ENCODE data around the gene TULP1. TPM values are rescaled to one million over a fixed set of nuclear protein-coding genes. Genes with fewer than 3 reads are reported as not detected.

TULP1 gene
- total RNA-seq, 2 donors from 2014 or later: not detected

DNA sequence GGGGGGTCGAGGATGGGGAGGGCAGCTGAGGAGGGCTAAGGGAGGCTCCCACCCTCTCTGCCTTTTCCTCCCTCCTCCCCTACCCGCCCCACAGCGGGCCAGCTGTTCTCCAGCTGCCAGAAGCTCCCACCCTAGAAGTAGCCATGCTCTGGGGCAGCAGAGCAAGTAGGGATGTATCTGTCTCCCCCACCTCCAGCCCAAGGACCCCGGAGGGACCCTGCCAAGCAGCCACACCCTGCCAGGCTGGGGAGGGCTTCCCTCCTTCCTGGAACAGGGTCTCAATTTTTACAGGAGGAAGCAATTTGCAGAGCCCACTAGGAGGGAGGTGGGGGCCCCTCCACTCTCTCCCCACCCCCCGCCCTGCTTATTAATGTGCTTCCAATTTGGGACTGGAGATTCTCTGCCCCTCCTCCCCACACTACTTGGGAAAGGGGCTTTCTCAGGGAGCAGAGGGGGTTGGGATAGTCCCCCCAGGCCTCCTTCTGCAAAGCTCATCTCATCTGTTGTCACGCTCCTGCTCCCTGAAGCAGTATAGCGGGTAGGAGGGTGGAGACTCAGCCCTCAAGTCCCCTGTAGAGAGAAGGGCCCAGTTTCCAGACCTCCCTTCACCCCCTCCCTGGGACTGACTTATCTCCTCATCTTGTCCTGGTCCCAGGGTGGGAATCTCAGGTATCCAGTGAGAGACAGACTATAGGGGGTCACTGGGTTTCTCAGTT lies 20.3 kb downstream of the TULP1 start:
- ATAC-seq (no peak), DNase-seq (ENCODE audit: low spot score in 2 of 2) (no peak)
- H3K27ac Mint-ChIP-seq: no peak overlapping the region
- no peaks in the 10 kb centered on the region for H3K36me3 Mint-ChIP-seq
- H3K9me3 Mint-ChIP-seq: no peaks in the 10 kb centered on the region

DNA sequence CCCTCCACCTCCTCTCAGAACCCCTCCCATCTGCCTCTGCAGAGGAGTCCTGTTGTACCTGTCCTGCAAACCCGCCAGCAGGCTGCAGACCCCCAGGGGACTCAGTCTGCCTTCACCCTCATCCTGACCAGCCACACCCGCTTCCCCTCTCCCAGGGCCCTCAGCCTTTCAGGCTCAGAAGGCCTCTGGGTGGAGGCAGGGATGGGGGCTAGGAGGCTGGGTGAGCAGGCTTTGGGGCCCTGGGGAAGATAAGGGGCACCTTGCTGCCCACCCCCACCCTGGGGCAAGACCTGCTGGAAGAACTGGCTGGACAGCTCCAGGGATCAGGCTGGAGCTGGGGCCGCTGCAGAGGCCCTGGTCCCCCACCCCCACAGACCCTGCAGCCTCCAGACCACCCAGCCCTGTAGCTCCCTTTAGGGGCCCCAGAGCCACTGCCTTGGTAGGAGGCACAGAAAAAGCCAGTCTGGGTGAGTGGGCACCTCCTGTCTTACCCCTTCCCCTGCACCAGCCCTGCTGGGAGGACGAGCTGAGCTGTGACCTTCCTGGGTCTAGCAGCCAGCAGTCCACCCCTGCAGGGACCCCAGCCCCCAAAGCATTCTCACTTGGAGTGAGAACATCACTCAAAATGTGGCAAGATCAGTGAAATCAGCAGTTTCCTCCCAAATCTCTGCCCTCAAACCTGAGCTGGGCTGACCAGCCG lies 21.0 kb downstream of the TULP1 start:
- no peak for DNase-seq (ENCODE audit: low spot score in 2 of 2)
- H3K27ac Mint-ChIP-seq: no peak overlapping the region
- no peaks in the 10 kb centered on the region for H3K36me3 Mint-ChIP-seq
- H3K9me3 Mint-ChIP-seq: no peaks in the 10 kb centered on the region
- ATAC-seq: no peak

DNA sequence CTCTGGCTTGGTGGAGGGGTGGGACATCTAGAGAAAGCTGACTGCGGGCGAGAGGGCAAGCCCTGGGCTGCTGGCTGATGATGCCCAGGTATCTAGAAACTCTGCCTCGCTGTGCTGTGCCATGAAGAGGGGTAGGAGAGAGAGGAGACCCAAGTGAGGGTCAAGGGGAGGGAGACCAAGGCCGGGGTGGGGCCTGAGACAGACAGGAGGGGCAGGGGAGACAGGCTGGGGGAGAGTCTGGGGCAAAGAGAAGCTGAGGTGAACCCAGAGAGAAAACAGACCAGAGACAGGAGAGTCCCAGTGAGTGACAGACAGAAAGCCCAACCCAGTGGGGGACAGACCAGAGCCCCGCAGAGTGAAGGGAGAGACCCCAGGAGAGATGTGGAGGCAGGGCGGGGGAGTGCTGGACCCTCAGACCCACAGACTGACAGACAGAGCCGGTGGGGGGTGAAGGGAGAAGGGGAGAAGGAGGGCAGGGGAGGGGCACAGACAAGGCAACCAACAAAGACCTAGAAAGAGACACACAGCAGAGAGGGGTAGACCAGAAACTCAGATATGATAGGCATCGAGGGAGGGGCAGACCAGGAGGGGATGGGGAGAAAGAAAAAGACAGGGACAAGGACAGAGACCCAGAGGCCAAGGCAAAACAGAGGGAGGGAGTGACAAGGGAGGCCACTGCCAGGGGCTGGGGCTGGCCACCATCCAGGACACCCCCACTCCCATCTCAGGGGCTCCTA lies 21.7 kb downstream of the TULP1 start:
- Mint-ChIP-seq H3K36me3 (no peaks in the 10 kb centered on the region), H3K27ac (peak overlapping the region in 1 of 2 donors; percentile 58), H3K9me3 (no peaks in the 10 kb centered on the region)
- DNase-seq (ENCODE audit: low spot score in 2 of 2) (no peak), ATAC-seq (no peak)

DNA sequence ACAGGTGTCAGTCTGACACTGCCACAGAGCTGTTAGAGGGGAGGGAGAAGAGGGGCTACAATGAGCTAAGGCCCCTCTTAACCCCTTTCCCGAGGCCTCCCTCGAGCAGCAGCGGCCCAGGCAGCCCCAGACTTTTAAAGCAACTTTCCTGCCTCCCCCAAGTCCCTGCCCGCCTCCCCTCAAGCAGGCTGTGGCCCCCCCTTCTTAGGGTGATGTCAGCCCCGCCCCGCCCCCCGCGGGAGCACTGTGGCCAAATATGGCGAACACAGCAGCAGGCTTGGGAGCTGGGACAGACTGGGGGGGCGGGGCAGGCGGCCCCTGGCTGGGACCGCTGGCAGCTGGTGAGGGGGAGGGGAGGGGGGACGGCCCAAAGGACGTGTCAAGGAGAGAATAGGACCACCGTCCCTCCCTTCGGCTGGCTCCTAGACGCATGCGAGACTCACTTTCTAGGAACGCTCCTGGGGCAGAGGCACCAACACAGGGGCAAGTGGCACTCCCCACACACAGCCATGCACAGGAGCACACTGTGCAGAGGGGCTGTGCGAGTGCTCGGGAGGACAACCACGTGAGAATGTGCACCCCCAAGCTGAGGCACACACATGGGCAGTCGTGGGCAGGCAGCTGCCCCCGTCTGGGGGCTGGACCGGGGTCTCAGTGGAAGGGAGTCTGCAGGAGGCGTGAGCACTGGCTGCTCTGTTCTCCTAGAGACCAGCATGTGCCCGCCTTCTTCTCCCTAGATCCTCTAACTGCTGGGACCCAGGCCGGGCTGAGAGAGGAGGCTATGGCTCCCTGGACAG lies 22.5 kb downstream of the TULP1 start:
- Mint-ChIP-seq H3K27ac (no peak overlapping the region), H3K36me3 (no peaks in the 10 kb centered on the region), H3K9me3 (no peaks in the 10 kb centered on the region)
- no peak for ATAC-seq
- no peak for DNase-seq (ENCODE audit: low spot score in 2 of 2)

DNA sequence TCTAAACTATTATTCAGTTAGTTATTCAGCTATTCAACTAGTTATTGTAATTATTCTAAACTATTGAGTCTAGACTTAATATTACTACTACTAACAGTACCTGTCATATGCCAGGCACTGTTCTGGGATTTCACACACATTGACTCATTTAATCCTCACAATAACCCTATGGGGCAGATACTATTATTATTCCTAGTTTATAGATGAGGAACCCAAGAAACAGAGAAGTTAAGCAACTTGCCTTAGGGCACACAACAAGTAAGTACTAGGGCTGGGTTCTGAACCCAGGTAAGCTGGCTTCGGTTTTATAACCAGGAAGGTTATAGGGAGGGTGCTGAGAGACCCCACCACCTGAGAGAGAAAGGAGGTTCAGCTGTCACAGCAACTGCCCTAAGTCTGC lies 23.6 kb downstream of the TULP1 start:
- no peaks in the 10 kb centered on the region for H3K9me3 Mint-ChIP-seq
- ATAC-seq: no peak

DNA sequence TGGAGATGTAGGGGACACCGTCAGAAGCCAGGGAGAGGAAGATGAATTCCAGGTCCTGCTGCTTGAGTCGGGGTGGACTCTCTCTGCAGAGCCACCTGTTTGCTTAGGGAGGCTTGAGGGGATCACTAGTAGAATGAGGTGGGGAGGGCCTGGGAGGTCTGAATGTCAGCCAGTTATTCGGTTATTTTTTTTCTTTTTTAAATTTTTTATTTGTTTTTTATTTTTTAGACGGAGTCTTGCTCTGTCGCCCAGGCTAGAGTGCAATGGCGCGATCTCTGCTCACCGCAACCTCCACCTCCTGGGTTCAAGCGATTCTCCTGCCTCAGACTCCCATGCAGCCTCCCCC lies 24.2 kb downstream of the TULP1 start:
- H3K9me3 Mint-ChIP-seq: no peaks in the 10 kb centered on the region
- ATAC-seq (no peak), DNase-seq (ENCODE audit: low spot score in 2 of 2) (no peak)
- H3K27ac Mint-ChIP-seq: no peak overlapping the region
- H3K36me3 Mint-ChIP-seq: no peaks in the 10 kb centered on the region

More for the DNA sequence above, 23.6 kb downstream of the TULP1 start:
- Mint-ChIP-seq H3K27ac (no peak overlapping the region), H3K36me3 (no peaks in the 10 kb centered on the region)
- no peak for DNase-seq (ENCODE audit: low spot score in 2 of 2)

DNA sequence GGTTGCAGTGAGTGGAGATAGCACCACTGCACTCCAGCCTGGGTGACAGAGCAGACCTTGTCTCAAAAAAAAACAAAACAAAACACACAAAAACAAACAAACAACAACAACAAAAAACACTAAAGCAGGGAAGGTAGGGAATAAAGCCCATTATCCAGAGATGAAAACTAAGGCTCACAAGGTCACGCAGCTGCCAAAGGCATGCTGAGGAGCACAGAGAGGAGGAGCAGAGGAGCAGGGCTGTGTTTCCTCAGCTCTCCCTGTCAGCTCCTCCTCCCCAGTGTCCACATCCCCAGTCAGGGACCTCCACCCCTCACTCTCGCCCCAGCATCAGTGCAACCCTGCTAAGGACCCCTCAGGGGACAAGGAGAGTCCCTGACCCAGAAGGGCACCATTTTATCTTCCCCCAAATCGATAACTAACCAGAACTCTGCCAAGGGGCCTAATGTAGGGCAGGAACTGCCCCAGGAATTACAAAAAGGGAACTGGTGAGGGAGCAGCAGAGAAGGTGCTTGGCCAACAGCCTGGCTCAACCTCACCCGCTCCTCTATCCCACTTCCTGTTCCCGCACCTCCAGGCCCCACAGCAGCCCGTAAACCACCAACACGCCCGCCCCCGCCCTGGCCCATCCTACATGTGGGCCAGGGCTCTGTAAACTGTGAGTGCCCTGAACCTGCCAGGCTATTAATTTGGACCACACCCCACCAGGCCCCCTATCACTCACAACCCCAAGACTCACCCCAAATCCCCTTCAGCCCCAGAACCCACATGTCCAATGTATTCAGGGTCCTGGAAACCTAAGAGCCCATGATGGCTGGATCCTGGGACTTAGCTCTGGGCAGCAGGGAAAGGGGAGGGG lies 24.8 kb downstream of the TULP1 start:
- no peak for ATAC-seq
- no peaks in the 10 kb centered on the region for H3K9me3 Mint-ChIP-seq

DNA sequence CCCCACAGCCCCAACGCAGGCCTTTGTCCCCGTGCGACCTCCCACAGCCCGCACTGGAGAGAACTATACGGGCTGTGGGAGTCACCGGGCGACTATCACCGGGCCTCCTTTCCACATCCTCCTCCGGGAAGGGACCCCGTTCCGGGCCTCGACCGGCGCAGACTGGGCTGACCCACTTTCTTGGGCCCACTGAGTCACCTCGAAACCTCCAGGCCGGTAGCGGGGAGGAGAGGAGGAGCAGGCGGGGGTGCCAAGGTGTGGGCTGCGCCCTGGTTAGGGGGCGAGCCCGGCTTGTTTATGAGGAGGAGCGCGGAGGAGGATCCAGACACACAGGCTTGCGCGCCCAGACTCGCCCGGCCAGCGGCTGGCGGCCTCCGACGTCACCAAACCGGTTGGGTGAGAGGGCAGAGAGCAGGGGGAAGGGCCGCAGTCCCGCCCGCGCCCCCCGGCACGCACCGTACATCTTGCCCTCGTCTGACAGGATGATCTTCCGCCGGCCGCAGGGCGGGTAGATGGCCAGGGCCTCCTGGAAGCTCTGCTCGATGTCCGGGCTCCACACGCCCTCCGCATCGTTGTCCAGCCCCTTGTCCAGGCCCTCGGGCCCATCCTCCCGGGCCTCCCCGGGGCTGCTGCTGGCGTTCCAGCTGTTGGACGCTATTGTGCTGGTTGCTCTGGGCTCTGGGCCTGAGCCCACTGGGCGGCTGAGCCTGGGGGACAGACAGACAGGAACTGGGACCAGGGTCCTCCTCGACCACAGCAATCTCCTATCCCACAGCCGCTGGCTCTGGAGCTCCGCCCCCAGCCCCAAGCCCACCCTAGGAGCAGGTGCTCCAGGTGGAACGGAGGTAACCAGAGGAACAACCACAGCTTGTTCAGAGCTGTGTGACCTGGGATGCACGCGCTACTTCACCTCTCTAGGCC lies 26.4 kb downstream of the TULP1 start:
- no peak for DNase-seq (ENCODE audit: low spot score in 2 of 2)
- H3K9me3 Mint-ChIP-seq: no peaks in the 10 kb centered on the region
- no peak overlapping the region for H3K27ac Mint-ChIP-seq
- ATAC-seq: no peak
- H3K36me3 Mint-ChIP-seq: no peaks in the 10 kb centered on the region

More for the DNA sequence above, 24.8 kb downstream of the TULP1 start:
- no peak for DNase-seq (ENCODE audit: low spot score in 2 of 2)
- Mint-ChIP-seq H3K27ac (no peak overlapping the region), H3K36me3 (no peaks in the 10 kb centered on the region)

DNA sequence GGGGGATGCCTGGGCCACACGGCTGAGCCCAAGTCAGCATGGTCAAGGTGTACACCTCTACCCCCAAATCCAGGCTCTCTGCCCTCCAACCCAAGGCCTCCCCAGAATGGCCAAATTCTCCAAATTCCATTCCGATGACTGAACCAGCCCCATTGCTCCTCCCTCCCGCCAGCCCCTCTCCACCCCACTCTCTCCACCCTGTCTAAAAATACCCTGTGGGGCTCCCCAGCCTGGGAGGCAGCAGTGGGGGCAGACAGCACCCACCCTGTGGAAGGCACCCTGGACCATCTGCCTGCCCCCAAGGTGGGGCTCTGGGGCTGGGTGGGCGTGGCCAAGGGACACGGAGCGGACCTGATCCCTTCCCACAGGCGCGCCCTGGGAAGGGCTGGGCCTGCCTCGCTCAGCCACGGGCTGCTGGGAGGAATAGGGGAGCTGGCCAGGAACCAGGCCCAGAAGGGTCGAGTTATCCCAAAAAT lies 27.3 kb downstream of the TULP1 start:
- Mint-ChIP-seq H3K36me3 (no peaks in the 10 kb centered on the region), H3K9me3 (no peaks in the 10 kb centered on the region), H3K27ac (no peak overlapping the region)
- ATAC-seq (no peak), DNase-seq (ENCODE audit: low spot score in 2 of 2) (no peak)

DNA sequence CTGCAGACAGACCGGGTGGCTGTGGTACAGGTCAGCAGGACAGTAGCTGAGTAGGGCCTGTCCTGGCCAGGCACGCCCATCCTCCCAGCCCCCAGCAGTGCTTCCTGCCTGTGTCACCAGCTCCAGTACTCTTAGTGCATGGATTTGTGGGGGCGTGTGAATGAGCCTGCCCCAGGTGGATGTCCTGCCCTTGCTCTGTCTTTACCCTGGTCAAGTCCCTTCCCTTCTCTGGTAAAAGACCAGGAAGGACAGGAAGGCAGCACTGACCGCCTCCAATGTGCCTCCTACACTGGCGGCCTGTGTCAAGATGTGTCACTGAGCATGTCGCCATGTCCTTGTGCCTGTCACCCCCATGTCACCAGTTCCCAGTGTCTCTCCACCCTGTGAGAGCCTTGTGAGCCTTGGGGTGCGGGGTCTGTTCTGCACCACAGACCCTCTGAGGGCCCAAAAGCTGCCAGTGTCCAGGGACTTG lies 27.7 kb downstream of the TULP1 start:
- H3K9me3 Mint-ChIP-seq: no peaks in the 10 kb centered on the region
- no peak overlapping the region for H3K27ac Mint-ChIP-seq
- H3K36me3 Mint-ChIP-seq: no peaks in the 10 kb centered on the region
- DNase-seq (ENCODE audit: low spot score in 2 of 2): no peak
- no peak for ATAC-seq

DNA sequence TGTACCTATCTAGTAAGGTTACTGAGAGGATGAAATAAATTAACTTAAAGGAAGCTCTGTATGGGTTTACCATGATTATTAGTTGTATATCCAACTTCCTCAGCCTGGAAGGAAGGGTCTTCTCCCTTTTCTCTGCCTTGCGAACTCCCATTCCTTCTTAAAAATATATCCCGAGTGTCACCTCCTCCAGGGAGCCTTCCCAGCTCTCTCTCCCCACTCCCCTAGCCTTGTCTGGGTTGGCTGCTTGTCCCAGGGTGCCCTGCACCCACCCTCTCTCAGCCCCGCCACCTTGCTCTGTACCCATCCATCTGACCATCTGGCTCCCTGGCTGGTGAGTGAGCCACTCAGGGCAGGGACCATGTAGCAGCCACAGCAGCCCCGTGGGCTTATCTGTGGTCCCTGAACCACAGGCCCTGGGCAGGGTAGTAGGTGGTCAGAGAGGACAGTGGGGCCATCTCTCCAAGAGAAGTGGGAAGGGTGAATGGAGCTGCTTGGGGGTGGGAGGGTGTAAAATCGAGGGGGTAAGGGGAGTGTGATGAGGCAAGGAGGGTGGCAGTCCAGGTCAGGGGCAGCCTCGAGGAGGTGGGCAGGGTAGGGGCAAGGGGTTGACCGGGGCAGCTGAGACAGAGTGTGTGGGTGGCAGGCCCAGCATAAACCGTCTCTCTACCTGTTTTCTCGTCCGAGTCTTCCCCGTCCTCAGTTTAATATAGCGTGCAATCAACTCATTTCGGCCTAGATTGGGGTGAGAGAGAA lies 28.6 kb downstream of the TULP1 start:
- no peak overlapping the region for H3K27ac Mint-ChIP-seq
- DNase-seq (ENCODE audit: low spot score in 2 of 2) (no peak), ATAC-seq (no peak)
- H3K9me3 Mint-ChIP-seq: no peaks in the 10 kb centered on the region
- no peaks in the 10 kb centered on the region for H3K36me3 Mint-ChIP-seq

DNA sequence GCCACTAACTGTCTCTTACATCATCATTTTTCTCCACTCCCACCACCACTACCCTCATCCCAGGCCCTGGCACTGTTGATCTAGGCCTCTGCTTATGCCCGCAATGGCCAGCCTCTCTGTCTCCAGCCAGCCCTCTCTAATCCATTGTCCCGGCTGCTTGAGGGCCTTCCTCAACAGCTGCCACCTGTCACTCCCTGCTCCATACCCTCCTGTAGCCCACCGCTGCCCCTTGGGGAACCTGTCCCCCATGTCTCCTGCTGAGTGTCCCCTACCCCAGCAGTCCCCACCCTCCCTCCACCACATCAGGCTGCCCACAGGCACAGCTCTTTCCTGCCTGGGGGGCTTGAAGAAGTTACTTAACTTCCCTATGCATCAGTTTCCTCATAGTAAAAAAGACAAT lies 29.2 kb downstream of the TULP1 start:
- DNase-seq (ENCODE audit: low spot score in 2 of 2) (no peak), ATAC-seq (no peak)
- no peaks in the 10 kb centered on the region for H3K9me3 Mint-ChIP-seq
- H3K36me3 Mint-ChIP-seq: no peaks in the 10 kb centered on the region
- no peak overlapping the region for H3K27ac Mint-ChIP-seq

DNA sequence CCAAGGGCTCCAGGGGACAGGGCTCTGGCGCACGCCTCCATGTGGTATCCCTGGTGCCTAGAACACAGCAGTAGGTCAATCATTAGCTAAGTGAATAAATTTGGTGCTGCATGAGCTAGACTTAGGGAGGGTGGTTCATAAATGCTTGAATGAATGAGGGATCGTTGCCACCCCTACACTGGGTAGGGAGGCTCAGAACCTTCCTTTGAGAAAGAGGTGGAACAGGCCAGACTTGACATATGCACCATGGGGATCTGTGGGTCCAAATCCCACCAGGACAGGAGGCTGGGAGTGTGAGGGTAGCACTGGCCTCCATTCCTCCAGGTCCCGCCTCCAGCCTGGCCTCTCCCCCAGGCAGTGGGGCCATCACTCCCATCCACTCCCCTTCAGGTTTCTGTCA lies 29.6 kb downstream of the TULP1 start:
- DNase-seq (ENCODE audit: low spot score in 2 of 2) (no peak), ATAC-seq (no peak)
- H3K27ac Mint-ChIP-seq: no peak overlapping the region
- H3K9me3 Mint-ChIP-seq: no peaks in the 10 kb centered on the region
- no peaks in the 10 kb centered on the region for H3K36me3 Mint-ChIP-seq

DNA sequence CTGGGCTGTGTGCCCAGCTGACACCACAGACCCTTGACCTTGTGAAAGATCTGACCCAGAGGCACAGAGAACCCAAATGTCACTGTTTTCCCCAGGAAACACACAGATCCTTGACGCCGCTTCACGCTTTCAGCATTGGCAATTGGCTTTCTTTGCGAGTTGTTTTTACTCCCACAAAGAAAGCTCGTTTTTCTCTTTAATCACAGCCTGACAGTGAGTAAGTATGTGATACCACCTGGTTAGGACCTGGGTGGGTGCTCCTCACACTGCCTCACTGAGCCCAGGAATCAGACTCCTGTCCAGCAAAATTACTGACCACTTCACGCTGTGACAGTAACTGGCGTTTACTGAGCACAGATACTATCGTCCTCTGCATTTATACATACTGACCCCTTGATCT lies 31.5 kb downstream of the TULP1 start:
- H3K36me3 Mint-ChIP-seq: no peaks in the 10 kb centered on the region
- ATAC-seq (no peak), DNase-seq (ENCODE audit: low spot score in 2 of 2) (no peak)
- H3K9me3 Mint-ChIP-seq: no peaks in the 10 kb centered on the region
- H3K27ac Mint-ChIP-seq: no peak overlapping the region

Data from activated naive CD4-positive, alpha-beta T cell treated with anti-CD3 and anti-CD28 coated beads, Interleukin-2, amount 50 U/mL, for 72 hours (primary cell).